Smooth muscle cell of the brain vasculature (primary cell): ENCODE results near the gene NLGN3.

ENCODE experiments used
- DNase-seq: peaks from one replicate; pipeline ENCODE4 v3.0.0-alpha.2; 2012; ENCODE audit warnings: low read depth, low spot score

Gene NLGN3

GRCh38 chrX:71118032-71118984 is 26.3 kb upstream of the NLGN3 start, which contains the start of gene MED12:
Gene MED12 (plus strand): TSS chrX:71118596. CDS start chrX:71118755, 159 bp downstream.
- DNase-seq, result peak; percentile 46

GRCh38 chrX:71118985-71119535 is 25.6 kb upstream of the NLGN3 start:
- DNase-seq, result no peak

GRCh38 chrX:71128166-71128833 is 16.3 kb upstream of the NLGN3 start:
- DNase-seq, result no peak

- no peak for DNase-seq
These were observed 15.5 kb upstream of the NLGN3 start for GRCh38 chrX:71128915-71129765.

- DNase-seq, result no peak
These were observed 13.1 kb upstream of the NLGN3 start for GRCh38 chrX:71131510-71131909.

- no peak for DNase-seq
These were observed 4.2 kb upstream of the NLGN3 start for GRCh38 chrX:71140440-71140839.

- DNase-seq, result no peak
These were observed 1.1 kb upstream of the NLGN3 start for GRCh38 chrX:71143508-71143907.

- no peak for DNase-seq
These were observed 3.0 kb downstream of the NLGN3 start for GRCh38 chrX:71147496-71148277.

GRCh38 chrX:71148278-71148663 is 3.6 kb downstream of the NLGN3 start:
- DNase-seq, result no peak

- DNase-seq, result no peak
These were observed 6.7 kb downstream of the NLGN3 start for GRCh38 chrX:71151366-71151765.

- no peak for DNase-seq
These were observed 9.6 kb downstream of the NLGN3 start for GRCh38 chrX:71154196-71154595.

GRCh38 chrX:71154641-71155040 is 10.0 kb downstream of the NLGN3 start:
- no peak for DNase-seq

GRCh38 chrX:71158603-71159002 is 14.0 kb downstream of the NLGN3 start:
- DNase-seq, result no peak

- no peak for DNase-seq
These were observed 14.7 kb downstream of the NLGN3 start for GRCh38 chrX:71159335-71159734.

GRCh38 chrX:71160475-71160874 is 15.8 kb downstream of the NLGN3 start:
- DNase-seq, result no peak

- no peak for DNase-seq
These were observed 18.3 kb downstream of the NLGN3 start for GRCh38 chrX:71162981-71163380.

- no peak for DNase-seq
These were observed 19.4 kb downstream of the NLGN3 start for GRCh38 chrX:71164071-71164470.

GRCh38 chrX:71166461-71166860 is 21.8 kb downstream of the NLGN3 start:
- no peak for DNase-seq

GRCh38 chrX:71167031-71167781 is 22.6 kb downstream of the NLGN3 start:
- no peak for DNase-seq

GRCh38 chrX:71168134-71168533 is 23.5 kb downstream of the NLGN3 start:
- DNase-seq, result no peak
